GM23248 (cell line): ENCODE measurements around the gene SLC25A22. TPM values are rescaled to one million over a fixed set of nuclear protein-coding genes. Genes with fewer than 3 reads are reported as not detected.

Experiments
- DNase-seq: peaks from one replicate; pipeline ENCODE4 v3.0.0-alpha.2; 2015
- H2AFZ ChIP-seq: fragments of 200-600 bp; sonication (generic); 2 replicates; pipeline ENCODE4 v1.6.1; 2016; ENCODE audit warnings: antibody characterized with exemption
- H3F3A ChIP-seq: fragments of 200-600 bp; sonication (generic); 2 replicates; pipeline ENCODE4 v1.6.1; 2016; ENCODE audit warnings: mild to moderate bottlenecking, antibody characterized with exemption, mixed run types; ENCODE audit not compliant: insufficient read depth
- H3K27ac ChIP-seq: fragments of 200-600 bp; sonication (generic); 2 replicates; pipeline ENCODE4 v1.5.1; 2016; ENCODE audit warnings: mild to moderate bottlenecking
- H3K27me3 ChIP-seq: fragments of 200-600 bp; sonication (generic); replicated peaks from 2 replicates; pipeline ENCODE4 v1.6.1; 2016; ENCODE audit warnings: mild to moderate bottlenecking; ENCODE audit not compliant: insufficient read depth
- H3K36me3 ChIP-seq: fragments of 200-600 bp; sonication (generic); 2 replicates; pipeline ENCODE4 v1.6.1; 2016; ENCODE audit warnings: low read depth, mild to moderate bottlenecking
- H3K4me1 ChIP-seq: fragments of 200-600 bp; sonication (generic); 2 replicates; pipeline ENCODE4 v1.6.1; 2016; ENCODE audit warnings: mild to moderate bottlenecking; ENCODE audit not compliant: insufficient read depth
- H3K4me2 ChIP-seq: fragments of 200-600 bp; sonication (generic); one replicate; pipeline ENCODE4 v1.6.1; 2016; ENCODE audit warnings: mild to moderate bottlenecking; ENCODE audit not compliant: unreplicated experiment
- H3K4me3 ChIP-seq: fragments of 200-600 bp; sonication (generic); 2 replicates; pipeline ENCODE4 v1.5.1; 2016; ENCODE audit warnings: mild to moderate bottlenecking
- H3K79me2 ChIP-seq: fragments of 200-600 bp; sonication (generic); 2 replicates; pipeline ENCODE4 v1.6.1; 2016; ENCODE audit warnings: mild to moderate bottlenecking; ENCODE audit not compliant: insufficient read depth
- H3K9ac ChIP-seq: fragments of 200-600 bp; sonication (generic); 2 replicates; pipeline ENCODE4 v1.6.1; 2016; ENCODE audit warnings: mild to moderate bottlenecking
- H3K9me2 ChIP-seq: fragments of 200-600 bp; sonication (generic); 2 replicates; pipeline ENCODE4 v1.6.1; 2016; ENCODE audit warnings: mixed run types, mild to moderate bottlenecking, moderate library complexity; ENCODE audit not compliant: insufficient read depth
- H3K9me3 ChIP-seq: fragments of 200-600 bp; sonication (generic); one replicate; pipeline ENCODE4 v1.6.1; 2017; ENCODE audit warnings: low read depth
- H4K20me1 ChIP-seq: fragments of 200-600 bp; sonication (generic); 2 replicates; pipeline ENCODE4 v1.6.0; 2016; ENCODE audit not compliant: insufficient read depth
- EZH2 ChIP-seq: fragments of 200-600 bp; sonication (generic); IDR thresholded peaks from 2 replicates; pipeline ENCODE4 v1.6.1; 2018; ENCODE audit warnings: antibody characterized with exemption, mild to moderate bottlenecking; ENCODE audit not compliant: insufficient read depth, poor library complexity, severe bottlenecking
- EZH2phosphoT487 ChIP-seq: fragments of 200-600 bp; sonication (generic); IDR thresholded peaks from 2 replicates; pipeline ENCODE4 v1.6.1; 2018; ENCODE audit warnings: antibody characterized with exemption, moderate library complexity, mild to moderate bottlenecking, low read depth; ENCODE audit not compliant: insufficient read depth
- WGBS, 2 experiments: methylation state at CpG; one replicate each; pipeline ENCODE4 v1.1.6; 2015 to 2017; ENCODE audit warnings: low lambda C conversion rate in 2 of 2, low coverage in 1 of 2; ENCODE audit errors: missing lambda C conversion rate in 2 of 2; 5-methylcytosine and 5-hydroxymethylcytosine counted together
- in situ Hi-C: fragments of 300-500 bp; cut with MboI; formaldehyde crosslinking; loops from 2 replicates; pipeline ENCODE4 v1.15.0; 2020
- polyA plus RNA-seq: library from polyadenylated mRNA; unstranded; fragments of >200 nt; fragmentation: Nextera tagmentation; extraction: Ambion mirVana; gene quantifications from 2 replicates; pipeline ENCODE4 v1.2.1, GENCODE V29; 2016
- total RNA-seq: library from RNA; depleted of rRNA; stranded (reverse); fragments of >200 nt; shearing (Covaris generic); gene quantifications from 2 replicates; pipeline ENCODE4 v1.2.3, GENCODE V29; 2014

Gene SLC25A22
- total and polyA plus RNA-seq, 2 experiments from 2014 or later, result 10.5 to 19.4 TPM

DNA sequence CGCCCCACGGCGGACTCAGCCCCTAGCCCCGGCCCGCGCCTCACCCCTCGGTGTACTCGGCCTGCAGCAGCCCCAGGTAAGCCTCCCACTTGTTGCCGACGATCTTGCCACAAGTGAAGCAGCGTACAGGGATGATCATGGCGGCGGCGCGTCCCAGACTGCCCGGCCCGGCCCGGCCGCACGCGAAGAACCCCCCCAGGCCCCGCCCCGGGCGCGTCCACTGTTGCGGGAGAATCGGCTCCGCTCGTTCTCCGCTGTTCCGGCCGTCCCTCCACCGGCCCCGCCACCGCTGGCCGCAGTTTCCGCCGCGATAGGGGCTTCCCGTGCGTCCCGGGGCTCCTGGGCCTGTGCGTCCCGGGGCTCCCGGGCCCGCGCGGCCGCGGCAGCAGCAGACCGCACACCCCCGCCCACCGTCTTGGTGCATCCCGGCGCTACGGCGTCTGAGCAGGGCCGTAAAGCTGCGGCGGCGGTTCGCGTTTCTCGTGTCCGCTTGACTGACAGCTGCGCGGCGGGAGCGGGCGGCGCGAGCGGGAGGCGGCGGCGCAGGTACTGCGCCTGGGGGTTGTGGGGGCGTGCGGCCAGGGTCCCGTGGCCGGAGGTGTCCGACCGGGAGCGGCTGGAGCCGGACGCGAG is 44.4 kb upstream of the SLC25A22 start, which contains the start of the genes POLR2L and TSPAN4:
Gene POLR2L, minus strand, starts transcription at position 160 of the 633 bp plus-strand sequence. Its CDS starts 21 bp downstream, at position 139.
Gene TSPAN4, plus strand, starts transcription at position 483 of the 633 bp plus-strand sequence. CDS start 7,453 bp downstream, outside the sequence.
- Histone ChIP-seq H3K4me3 (peak within 1 kb of the TSS; percentile 84), H3K9ac (peak within 1 kb of the TSS; percentile 96), H3K27ac (peak within 1 kb of the TSS; percentile 89), H3F3A (peaks cover 12% of the 10 kb centered on the region), H3K4me1 (peaks cover 23% of the 10 kb centered on the region), H2AFZ (peak within 1 kb of the TSS; percentile 69), H3K79me2 (peaks cover 53% of the 10 kb centered on the region), H3K36me3 (peaks cover 17% of the 10 kb centered on the region), H3K9me2 (no peaks in the 10 kb centered on the region), H3K9me3 (no peaks in the 10 kb centered on the region), H3K27me3 (no peaks in the 10 kb centered on the region), H3K4me2 (peak within 1 kb of the TSS; percentile 92), H4K20me1 (no peaks in the 10 kb centered on the region)
- WGBS, 2 experiments, result 1 to 3% methylated on average over 36 to 69 of the region's 87 CpGs
- in situ Hi-C loops, result no loop called here
- TF ChIP-seq EZH2phosphoT487, result no peak
- no peak for TF ChIP-seq EZH2
- DNase-seq, result peak; percentile 96

DNA sequence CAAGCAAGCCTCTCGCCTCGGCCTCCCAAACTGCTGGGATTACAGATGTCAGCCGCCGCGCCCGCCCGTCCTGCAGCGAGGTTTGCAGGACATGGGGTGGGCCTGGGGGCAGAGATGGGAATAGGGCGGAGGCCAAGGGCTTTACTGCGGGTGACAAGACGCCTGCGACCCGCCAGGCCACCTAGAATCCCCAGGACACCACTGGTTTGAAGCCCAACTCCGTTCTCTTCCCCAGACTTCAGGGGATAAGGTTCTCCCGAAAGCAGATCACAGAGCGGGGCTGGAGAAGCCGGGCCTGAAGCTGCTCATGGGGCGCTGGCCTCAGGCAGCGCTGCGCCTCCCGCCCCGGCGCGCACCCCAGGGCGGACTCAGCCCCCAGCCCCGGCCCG is 43.9 kb upstream of the SLC25A22 start:
- in situ Hi-C loops, result no loop called here
- H4K20me1 ChIP-seq, result no peaks in the 10 kb centered on the region
- peaks cover 56% of the 10 kb centered on the region for H3K79me2 ChIP-seq
- no peaks in the 10 kb centered on the region for H3K27me3 ChIP-seq
- H3F3A ChIP-seq, result peaks cover 15% of the 10 kb centered on the region
- H3K4me2 ChIP-seq, result peak overlapping the region; percentile 92
- peak overlapping the region; percentile 96 for H3K9ac ChIP-seq
- H3K36me3 ChIP-seq, result peaks cover 17% of the 10 kb centered on the region
- H3K27ac ChIP-seq, result peak overlapping the region; percentile 89
- DNase-seq, result no peak
- peak overlapping the region; percentile 84 for H3K4me3 ChIP-seq
- no peaks in the 10 kb centered on the region for H3K9me2 ChIP-seq
- WGBS, 2 experiments, result 0 to 2% methylated on average over 15 to 19 of the region's 27 CpGs
- no peaks in the 10 kb centered on the region for H3K9me3 ChIP-seq
- TF ChIP-seq EZH2, result no peak
- peaks cover 23% of the 10 kb centered on the region for H3K4me1 ChIP-seq
- H2AFZ ChIP-seq, result no peak overlapping the region; the same call in 1 of the 2 replicates

DNA sequence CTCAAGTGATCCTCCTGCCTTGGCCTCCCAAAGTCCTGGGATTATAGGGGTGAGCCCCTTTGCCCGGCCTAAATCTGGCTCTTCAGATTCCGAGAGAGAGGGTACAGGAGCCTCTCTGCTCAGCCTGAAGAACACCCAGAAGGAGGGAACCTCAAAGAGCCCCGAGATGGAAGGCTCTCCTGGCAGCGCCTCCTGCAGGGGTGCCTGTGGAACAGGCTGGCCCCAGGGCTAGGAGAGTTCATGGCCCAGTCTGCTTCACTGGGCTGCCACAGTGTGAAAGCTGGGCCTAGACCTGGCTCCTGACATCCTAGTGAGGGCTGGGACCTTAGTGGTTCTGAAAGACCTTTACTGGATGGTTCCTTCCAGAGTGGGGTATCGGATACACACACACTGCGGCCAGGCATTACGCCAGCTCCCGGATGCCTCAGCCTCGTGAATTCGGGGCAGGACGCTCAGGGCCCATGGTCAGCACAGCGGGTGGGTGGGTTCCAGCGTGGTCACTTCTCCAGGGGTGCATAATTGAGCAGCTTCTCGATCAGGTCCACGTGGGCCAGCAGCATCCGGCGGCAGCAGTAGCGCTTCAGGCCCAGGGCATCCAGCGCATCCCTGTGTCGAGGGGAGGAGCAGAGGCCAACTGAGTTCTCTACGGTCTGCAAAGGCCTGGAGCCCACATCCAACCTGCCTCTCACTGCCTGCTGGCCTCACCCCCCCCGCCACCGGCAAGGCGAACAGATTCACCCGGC is 42.0 kb upstream of the SLC25A22 start:
- peaks cover 17% of the 10 kb centered on the region for H3K36me3 ChIP-seq
- H3K27ac ChIP-seq, result peak overlapping the region; percentile 89

DNA sequence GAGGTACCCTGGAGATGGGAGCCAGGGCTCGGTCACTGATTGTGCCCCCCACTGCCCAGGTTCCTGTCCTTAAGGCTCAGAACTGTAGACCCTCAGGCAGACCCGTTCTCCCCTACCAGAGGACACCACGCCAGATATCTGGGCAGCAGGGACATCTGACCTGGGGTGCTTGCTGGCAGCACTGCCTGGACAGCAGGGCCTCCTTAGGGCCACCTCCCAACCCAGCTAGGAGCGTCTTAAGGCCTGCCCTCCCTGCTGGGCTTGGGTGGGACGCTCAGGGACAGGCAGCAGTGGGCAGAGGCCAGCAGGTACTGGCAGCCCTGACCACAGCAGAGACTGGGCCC is 41.2 kb upstream of the SLC25A22 start:
- DNase-seq, result no peak
- in situ Hi-C loops, result no loop called here
- H3K27me3 ChIP-seq, result no peaks in the 10 kb centered on the region
- TF ChIP-seq EZH2 (no peak), EZH2phosphoT487 (no peak)
- H3K9ac ChIP-seq, result peak overlapping the region; percentile 96; the same call in 1 of the 2 replicates
- H3K27ac ChIP-seq, result peak overlapping the region; percentile 89
- peaks cover 71% of the 10 kb centered on the region for H3K79me2 ChIP-seq
- H4K20me1 ChIP-seq, result no peaks in the 10 kb centered on the region
- WGBS, 2 experiments, result 82 to 86% methylated on average over 5 of the region's 5 CpGs
- H3K4me2 ChIP-seq, result no peak overlapping the region
- H3K36me3 ChIP-seq, result peaks cover 17% of the 10 kb centered on the region
- no peak overlapping the region for H3K4me3 ChIP-seq
- no peaks in the 10 kb centered on the region for H3K9me3 ChIP-seq
- H3K9me2 ChIP-seq, result no peaks in the 10 kb centered on the region
- H3F3A ChIP-seq, result peaks cover 21% of the 10 kb centered on the region
- peaks cover 8% of the 10 kb centered on the region; the same call in 1 of the 2 replicates for H3K4me1 ChIP-seq
- H2AFZ ChIP-seq, result no peak overlapping the region

More for the DNA sequence above, 42.0 kb upstream of the SLC25A22 start:
- H3K9me3 ChIP-seq, result no peaks in the 10 kb centered on the region
- H3K4me1 ChIP-seq, result peaks cover 10% of the 10 kb centered on the region
- H3K79me2 ChIP-seq, result peaks cover 69% of the 10 kb centered on the region
- TF ChIP-seq EZH2, result no peak
- in situ Hi-C loops, result no loop called here
- H3K4me2 ChIP-seq, result peak overlapping the region; percentile 92
- H3K9ac ChIP-seq, result peak overlapping the region; percentile 96
- DNase-seq, result peak; percentile 69
- H2AFZ ChIP-seq, result no peak overlapping the region
- H3F3A ChIP-seq, result peaks cover 21% of the 10 kb centered on the region
- H3K4me3 ChIP-seq, result peak overlapping the region; percentile 84
- 67 to 71% methylated on average over 24 of the region's 25 CpGs for WGBS, 2 experiments
- no peaks in the 10 kb centered on the region for H3K9me2 ChIP-seq
- H3K27me3 ChIP-seq, result no peaks in the 10 kb centered on the region
- no peaks in the 10 kb centered on the region for H4K20me1 ChIP-seq
